CMK (cell line): ENCODE measurements around the gene LIPH.

Experiments
- DNase-seq: peaks from one replicate; pipeline ENCODE4 v3.0.0-alpha.2; 2010; ENCODE audit warnings: low read depth

Gene LIPH

DNA sequence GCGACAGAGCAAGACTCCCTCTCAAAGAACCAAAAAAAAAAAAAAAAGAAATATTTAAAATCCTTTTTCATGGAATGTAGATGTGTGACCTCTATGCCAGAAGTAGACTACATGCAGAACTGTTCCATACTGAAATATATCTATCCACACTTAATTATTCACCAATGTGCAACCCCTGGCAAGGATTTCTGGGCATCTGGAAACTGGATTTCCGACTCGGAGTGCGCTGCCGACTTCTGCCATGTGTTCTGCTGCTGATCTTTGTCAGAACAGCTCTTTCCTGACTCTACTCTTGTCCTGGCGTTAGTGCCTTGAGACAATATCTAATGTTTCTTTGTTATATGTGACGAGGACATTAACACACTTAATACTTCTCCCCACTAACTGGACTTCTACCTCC, 11.7 kb downstream of the LIPH start:
- DNase-seq, result no peak

DNA sequence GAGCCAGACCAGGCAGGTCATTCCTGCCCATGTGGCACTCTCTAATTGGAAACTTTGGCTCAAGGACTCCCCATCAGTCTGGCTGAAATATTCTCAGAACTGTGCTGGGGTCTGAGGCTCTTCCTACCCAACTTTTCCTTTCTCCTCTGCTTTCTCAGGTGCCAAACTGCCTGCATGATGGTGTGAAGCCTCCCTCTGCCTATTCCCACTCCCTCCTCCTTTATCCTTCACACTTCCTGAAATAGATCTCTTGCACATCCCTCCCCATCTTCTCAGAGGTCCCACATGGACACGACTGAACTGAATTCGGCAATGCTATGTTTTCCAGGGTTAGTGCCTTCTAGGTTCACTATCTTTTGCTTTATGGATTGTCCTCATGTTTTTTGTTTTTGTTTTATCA, 12.5 kb downstream of the LIPH start:
- no peak for DNase-seq

DNA sequence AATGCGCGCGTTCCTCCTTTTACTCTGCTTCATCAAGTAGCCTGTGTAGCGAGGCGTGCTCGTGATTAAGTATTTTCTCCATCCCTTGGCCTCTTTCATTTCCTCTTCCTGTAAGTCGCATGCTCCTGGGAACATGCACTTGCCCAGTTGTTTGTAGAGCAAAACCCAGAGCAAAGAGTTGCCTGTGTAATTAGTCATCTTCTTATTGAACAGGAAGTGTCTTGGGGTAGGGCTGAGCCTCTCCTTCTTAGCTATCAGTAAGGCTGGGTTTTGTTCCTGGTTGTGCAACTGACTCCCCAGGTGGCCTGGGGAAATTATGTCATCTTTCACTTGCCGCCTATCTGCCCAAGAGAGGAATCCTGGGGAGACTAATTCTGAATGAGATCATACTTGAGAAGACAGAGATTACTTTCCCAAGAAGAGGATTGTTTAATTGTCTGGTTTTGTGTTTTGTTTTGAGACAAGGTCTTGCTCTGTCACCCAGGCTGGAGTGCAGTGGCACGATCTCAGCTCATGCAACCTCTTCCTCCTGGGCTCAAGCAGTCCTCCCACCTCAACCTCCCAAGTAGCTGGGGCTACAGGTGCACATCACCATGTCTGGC, 14.9 kb downstream of the LIPH start:
- no peak for DNase-seq

DNA sequence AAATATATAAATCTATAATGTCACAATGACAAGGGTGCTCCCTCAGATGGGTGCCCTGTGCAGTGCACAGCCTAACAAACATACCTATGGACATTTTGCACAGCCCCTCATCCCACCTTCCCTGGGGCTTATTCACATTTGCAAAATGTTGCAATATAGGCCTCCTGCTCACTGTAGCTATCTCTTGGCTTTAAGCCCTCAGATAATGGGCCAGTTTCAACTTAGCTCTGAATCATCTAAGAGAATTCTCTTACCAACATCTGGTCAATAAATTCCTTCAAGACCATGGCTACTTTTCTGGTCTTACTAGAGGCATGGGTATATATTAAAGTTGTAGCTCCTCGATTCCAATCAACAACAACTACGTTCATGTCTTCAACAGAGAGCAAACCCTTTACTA, 17.9 kb downstream of the LIPH start:
- no peak for DNase-seq

- DNase-seq, result no peak
These were observed 19.5 kb downstream of the LIPH start for GRCh38 chr3:185532901-185533300.

DNA sequence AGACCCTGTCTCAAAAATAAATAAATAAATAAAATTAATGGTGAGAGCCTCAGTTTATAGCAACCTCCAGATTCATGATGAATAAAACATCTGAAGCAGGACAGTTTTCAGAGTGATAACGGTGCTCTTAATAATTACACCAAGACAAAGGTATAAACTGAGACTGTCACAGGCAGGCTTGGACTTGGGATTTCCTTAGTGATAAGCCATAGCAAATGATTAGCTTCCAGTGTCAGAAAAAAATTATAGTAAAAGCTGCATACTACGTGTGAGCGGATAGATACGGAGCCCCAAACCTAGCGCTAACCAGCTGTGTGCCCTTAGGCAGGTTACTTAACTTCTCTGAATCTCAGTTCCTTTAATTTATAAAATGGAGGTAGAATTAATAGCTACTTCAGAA, 21.5 kb downstream of the LIPH start:
- no peak for DNase-seq

GRCh38 chr3:185528532-185528931, 23.9 kb downstream of the LIPH start:
- no peak for DNase-seq

DNA sequence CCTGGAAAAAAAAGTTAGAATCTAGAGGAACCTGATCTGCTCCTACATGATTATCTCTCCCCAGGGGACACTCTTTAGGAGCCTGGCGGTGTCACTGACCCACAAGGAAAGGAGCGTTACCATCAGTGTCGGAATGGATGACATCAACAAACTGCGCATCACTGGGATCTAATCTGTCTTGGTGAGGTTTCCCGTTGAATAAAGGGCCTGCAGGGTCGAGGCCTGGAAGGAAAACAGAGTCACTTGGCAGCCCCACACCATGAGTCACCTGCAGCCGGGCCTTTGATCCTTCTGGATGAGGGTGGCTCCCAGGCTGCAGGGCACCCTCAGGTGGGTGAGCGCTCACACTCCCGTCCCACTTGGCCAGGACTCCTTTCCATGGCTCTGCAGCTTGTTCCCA, 25.0 kb downstream of the LIPH start:
- no peak for DNase-seq

DNA sequence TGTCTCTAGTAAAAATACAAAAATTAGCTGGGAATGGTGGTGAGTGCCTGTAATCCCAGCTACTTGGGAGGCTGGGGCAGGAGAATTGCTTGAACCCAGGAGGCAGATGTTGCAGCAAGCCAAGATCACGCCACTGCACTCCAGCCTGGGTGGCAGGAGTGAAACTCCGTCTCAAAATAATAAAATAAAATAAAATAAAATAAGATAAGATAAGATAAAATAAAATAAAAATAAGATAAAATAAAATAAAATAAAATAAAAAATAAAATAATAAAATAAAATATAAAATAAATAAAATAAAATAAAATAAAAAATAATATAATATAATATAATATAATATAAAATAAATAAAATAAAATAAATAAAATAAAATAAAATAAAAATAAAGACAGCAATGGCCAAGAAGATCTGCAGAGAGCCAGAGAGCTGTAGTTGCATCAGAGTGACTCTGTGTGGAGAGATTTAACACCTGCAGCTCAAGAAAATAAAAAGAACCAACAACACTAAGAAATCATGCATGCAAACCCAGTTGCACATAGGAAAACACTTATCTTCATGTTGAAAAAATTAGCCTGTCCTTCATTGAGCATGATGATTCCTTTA, 25.9 kb downstream of the LIPH start:
- DNase-seq, result no peak

- DNase-seq, result no peak
These were observed 30.8 kb downstream of the LIPH start for GRCh38 chr3:185521349-185522138.

DNA sequence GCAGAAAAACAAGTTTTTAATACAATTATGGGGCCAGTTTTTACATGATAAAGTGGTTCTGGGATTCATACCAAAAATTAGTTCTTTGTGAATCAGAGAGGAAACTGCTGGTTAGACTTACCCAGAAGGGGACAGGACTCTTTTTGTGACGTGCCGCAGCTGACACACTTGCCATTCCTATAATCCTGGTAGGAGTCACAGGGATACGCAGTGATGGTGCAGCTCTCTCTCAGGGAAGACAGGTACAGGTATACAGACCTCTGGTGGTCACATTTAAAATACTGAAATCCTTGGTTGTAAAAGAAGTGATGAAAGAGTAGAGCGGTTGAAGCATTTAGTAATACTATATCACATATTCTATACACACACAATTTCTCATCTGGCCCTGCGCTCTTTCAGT, 33.4 kb downstream of the LIPH start:
- no peak for DNase-seq

DNA sequence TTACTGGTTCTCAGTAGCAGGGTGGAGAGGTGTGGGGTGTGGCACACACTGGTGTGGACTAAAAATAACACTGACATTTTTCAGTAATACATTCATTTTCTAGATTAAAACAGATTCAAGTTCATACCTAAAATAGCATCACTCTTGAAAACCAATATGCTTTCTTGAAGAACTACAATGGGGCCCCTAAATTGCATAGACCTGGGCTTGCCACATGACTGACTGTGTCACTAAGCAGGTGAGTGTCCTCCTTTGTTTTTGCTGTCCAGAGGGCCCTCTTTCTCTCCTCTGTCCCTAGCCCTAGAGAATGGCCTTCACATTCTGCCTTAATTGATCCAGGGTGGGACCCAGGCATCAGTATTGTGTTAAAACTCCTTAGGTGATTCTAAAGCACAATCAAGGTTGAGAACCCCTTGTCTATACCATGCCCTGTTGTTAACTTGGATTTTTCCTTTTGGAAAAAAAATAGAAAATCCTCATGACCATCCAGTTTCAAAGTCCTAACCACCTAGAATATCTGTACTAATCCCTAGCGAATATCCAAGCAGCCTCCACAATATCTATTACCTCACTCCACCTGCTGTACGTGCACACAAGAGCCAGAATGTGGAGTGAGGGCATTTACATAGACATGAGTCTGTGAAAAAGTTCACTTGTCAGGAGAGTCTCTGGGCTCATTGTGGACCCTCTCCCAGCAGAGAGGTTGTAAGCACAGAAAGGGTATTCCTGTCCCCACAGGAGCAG, 34.8 kb downstream of the LIPH start:
- DNase-seq, result no peak

DNA sequence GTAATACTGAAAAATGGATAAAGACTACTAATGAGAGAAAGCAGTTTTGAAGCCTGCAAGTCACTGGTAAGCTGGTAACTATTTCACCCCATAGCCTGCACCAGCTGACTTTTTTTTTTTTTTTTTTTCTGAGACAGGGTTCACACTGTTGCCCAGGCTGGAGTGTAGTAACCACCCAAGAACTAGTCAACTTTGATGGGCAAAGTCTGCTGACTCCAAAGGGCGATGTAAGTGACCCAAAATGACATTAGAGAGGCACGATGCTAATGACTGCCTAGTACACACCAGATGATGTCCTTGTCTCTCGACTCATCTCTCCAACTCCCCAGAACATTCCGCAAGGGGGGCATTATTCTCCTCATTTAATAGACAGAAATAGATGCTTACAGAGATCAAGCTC, 40.7 kb downstream of the LIPH start:
- no peak for DNase-seq

GRCh38 chr3:185508335-185508991, 43.9 kb downstream of the LIPH start:
- DNase-seq, result no peak

- no peak for DNase-seq
These were observed 44.5 kb downstream of the LIPH start for GRCh38 chr3:185507883-185508282.

DNA sequence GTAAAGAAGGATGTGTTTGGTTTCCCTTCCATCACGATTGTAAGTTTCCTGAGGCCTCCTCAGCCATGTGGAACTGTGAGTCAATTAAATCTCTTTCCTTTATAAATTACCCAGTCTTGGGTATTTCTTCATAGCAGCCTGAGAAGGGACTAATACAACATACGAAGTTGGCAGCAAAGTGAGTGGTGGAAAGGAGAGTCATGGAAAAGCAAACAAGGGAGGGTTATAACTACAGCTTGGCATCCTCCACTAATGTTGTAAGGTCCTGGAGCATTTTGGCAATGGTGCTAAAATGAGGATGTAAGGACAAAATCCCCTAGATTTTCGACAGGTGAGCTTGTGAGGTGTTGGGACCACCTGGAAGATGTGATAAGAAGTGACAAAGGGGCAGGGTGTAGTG, 47.8 kb downstream of the LIPH start:
- DNase-seq, result no peak

DNA sequence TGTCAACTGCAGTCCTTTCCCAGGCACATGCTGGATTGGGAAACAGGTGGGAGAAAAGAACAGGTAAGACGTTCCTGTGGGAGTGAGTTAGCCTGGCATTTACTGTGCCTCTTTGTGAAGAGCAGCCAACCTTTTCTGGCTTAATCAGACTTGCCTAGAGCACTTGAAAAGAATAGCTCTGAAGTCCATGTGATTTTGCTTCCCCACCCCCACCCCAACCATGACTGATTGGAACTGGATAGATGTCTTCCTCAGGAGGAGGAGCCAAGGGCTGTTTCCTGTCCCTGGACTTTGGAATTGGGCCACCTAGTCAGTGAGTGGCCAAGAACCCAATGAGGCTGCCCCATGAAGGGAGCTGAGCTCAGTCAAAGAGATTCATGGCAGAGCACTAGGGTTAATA, 48.9 kb downstream of the LIPH start:
- DNase-seq, result no peak

GRCh38 chr3:185502987-185503386, 49.4 kb downstream of the LIPH start:
- no peak for DNase-seq

DNA sequence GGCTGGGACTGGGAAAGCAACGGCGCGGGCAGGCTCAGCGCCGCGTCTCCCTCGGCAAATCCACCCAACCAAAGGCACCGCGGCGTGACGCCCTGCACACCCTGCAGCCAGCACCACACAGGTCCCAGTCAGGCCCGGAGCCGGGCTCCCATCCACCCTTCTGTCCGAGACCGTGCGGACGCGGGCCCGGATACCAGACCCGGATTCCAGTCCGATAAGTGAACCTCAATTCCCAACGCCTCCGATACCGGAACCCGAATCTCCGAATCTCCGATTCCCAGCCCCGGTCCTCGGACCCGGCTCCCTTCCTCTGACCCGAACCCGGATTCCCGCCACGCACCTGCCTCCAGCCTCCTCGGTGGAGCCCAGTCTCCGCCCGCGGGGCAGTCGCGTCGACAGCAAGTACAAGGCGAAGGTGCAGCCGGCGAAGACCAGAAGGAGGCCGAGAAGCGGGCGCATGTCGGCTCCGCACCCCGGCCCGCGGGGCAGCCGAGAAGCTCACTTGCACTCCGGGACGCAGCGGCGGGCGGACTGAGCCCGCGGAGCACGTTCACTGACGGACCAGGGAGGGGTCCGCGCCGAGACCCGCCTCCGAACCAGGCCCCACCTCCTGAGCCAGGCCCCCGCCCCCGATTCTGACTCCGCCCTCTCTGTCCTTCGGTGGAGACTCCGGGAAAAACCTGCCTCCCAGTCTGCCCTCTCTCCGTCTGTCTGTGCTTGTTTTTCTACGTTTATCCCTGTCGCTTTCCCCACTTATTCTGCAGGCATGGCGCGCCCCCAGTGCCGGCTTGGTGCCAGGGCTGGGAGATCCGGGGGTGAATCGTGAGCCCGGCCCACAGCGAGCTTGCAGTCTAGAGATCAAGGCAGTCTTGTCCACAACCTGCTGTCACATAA, 53.6 kb downstream of the LIPH start, which contains the start of gene TMEM41A:
TSS of gene TMEM41A (minus strand) at position 533 of the 894 bp plus-strand sequence. CDS start at position 459, 74 bp downstream.
- DNase-seq, result peak; percentile 68

GRCh38 chr3:185490241-185490640, 62.1 kb downstream of the LIPH start:
- no peak for DNase-seq

- no peak for DNase-seq
These were observed 62.9 kb downstream of the LIPH start for GRCh38 chr3:185489462-185489861.
